HepG2 (cell line): ENCODE measurements around the gene PDIA5. TPM values are rescaled to one million over a fixed set of nuclear protein-coding genes. Genes with fewer than 3 reads are reported as not detected.

Experiments
- ATAC-seq: fragments of 200-7000 bp; cut with Tn5 transposase; 3 replicates; pipeline ENCODE4 v1.9.1; 2020; ENCODE audit warnings: mild to moderate bottlenecking, moderate library complexity
- BruUV-seq: library from RNA; stranded (reverse); fragments of 400-500 nt; replicated peaks from 2 replicates; lab custom pipeline; 2021; lab: Mats Ljungman, UMichigan
- CTCF ChIA-PET: fragments of 300-600 bp; formaldehyde crosslinking; extraction: SDS; loops from one replicate; lab custom pipeline; 2021; ENCODE audit warnings: low total read pairs, inconsistent platforms, low intra/inter-chr PET ratio; lab: Yijun Ruan, JAX
- POLR2A ChIA-PET: fragments of 350-600 bp; sonication (Branson Sonifier 250); formaldehyde crosslinking; loops from one replicate; lab custom pipeline; 2020; ENCODE audit warnings: antibody characterized with exemption, inconsistent platforms; lab: Yijun Ruan, JAX
- DNase-seq: peaks from one replicate; pipeline ENCODE4 v3.0.0-alpha.2; 2015; ENCODE audit warnings: low spot score
- FAIRE-seq: peaks from 3 replicates; lab custom pipeline; 2011; peaks lifted over from hg19 to GRCh38; lab: Jason Lieb, UNC
- H2AFZ ChIP-seq: one replicate; pipeline ENCODE4 v1.6.1; 2011; ENCODE audit warnings: low read length, inconsistent platforms
- H3K27ac ChIP-seq: fragments of 300-600 bp; 3 replicates; pipeline ENCODE4 v1.8.0; 2011; ENCODE audit warnings: mixed run types, mild to moderate bottlenecking, mixed read lengths, low read length, inconsistent platforms; ENCODE audit not compliant: insufficient read depth; ENCODE audit errors: extremely low read length
- H3K27me3 ChIP-seq, 2 experiments: fragments of 200-600 bp in 1 of 2; 2 replicates in 1 of 2; 3 replicates in 1 of 2; pipeline versions ENCODE4 v1.6.0 to v1.8.0; 2011; ENCODE audit warnings: low read length in 2 of 2, mild to moderate bottlenecking in 2 of 2, moderate library complexity in 2 of 2, inconsistent platforms in 1 of 2; ENCODE audit not compliant: insufficient read depth in 2 of 2, control insufficient read depth in 1 of 2
- H3K36me3 ChIP-seq, 2 experiments: fragments of 200-600 bp in 1 of 2; replicated peaks in 1 of 2; 2 replicates in 1 of 2; 3 replicates in 1 of 2; pipeline versions ENCODE4 v1.5.1 to v1.8.0; 2011; ENCODE audit warnings: low read length in 2 of 2, inconsistent platforms in 1 of 2; ENCODE audit not compliant: insufficient read depth in 2 of 2, control insufficient read depth in 1 of 2
- H3K4me1 ChIP-seq: 2 replicates; pipeline ENCODE4 v1.5.1; 2012; ENCODE audit warnings: low read length, inconsistent platforms; ENCODE audit not compliant: insufficient read depth
- H3K4me2 ChIP-seq: 2 replicates; pipeline ENCODE4 v1.6.0; 2011; ENCODE audit warnings: low read depth, low read length, inconsistent platforms
- H3K4me3 ChIP-seq, 3 experiments: fragments of 200-600 bp in 1 of 3; sonication (generic), shearing (Covaris generic) in 1 of 3; replicated peaks in 1 of 3; 2 replicates each; pipeline ENCODE4 v1.5.1; 2011 to 2016; ENCODE audit warnings: low read length in 3 of 3, inconsistent platforms in 2 of 3, low read depth in 2 of 3, mild to moderate bottlenecking in 2 of 3, control low read depth in 1 of 3, mixed read lengths in 1 of 3; ENCODE audit not compliant: insufficient read depth in 1 of 3
- H3K79me2 ChIP-seq: one replicate; pipeline ENCODE4 v1.6.1; 2011; ENCODE audit warnings: low read length, inconsistent platforms; ENCODE audit not compliant: insufficient read depth
- H3K9ac ChIP-seq: 2 replicates; pipeline ENCODE4 v1.6.0; 2011; ENCODE audit warnings: mild to moderate bottlenecking, low read depth, low read length, inconsistent platforms; ENCODE audit not compliant: insufficient read depth
- H3K9me3 ChIP-seq: 2 replicates; pipeline ENCODE4 v1.5.1; 2012; ENCODE audit warnings: mild to moderate bottlenecking, low read length
- H4K20me1 ChIP-seq: 2 replicates; pipeline ENCODE4 v1.6.0; 2011; ENCODE audit warnings: inconsistent platforms, mild to moderate bottlenecking, low read length, moderate library complexity; ENCODE audit not compliant: insufficient read depth
- AKNA ChIP-seq: sonication (generic); formaldehyde crosslinking; IDR thresholded peaks from 2 replicates; pipeline ENCODE4 v1.4.0; 2020; ENCODE audit warnings: missing genetic modification reagents, borderline replicate concordance
- FLYWCH1 ChIP-seq: sonication (generic); formaldehyde crosslinking; IDR thresholded peaks from 2 replicates; pipeline ENCODE4 v1.8.1; 2023; ENCODE audit warnings: mild to moderate bottlenecking, missing genetic modification reagents
- GPN1 ChIP-seq: sonication (generic); formaldehyde crosslinking; IDR thresholded peaks from 2 replicates; pipeline ENCODE4 v1.5.1; 2020; ENCODE audit warnings: missing genetic modification reagents, borderline replicate concordance
- SMYD3 ChIP-seq: sonication (generic); formaldehyde crosslinking; IDR thresholded peaks from 2 replicates; pipeline ENCODE4 v1.8.1; 2023; ENCODE audit warnings: mild to moderate bottlenecking, missing genetic modification reagents
- ZNF44 ChIP-seq: sonication (generic); formaldehyde crosslinking; IDR thresholded peaks from 2 replicates; pipeline ENCODE4 v1.5.1; 2020; ENCODE audit warnings: mild to moderate bottlenecking, missing genetic modification reagents
- ZNF543 ChIP-seq: sonication (generic); formaldehyde crosslinking; IDR thresholded peaks from 2 replicates; pipeline ENCODE4 v1.4.0; 2020; ENCODE audit warnings: mild to moderate bottlenecking, missing genetic modification reagents
- WGBS: methylation state at CpG from one replicate; pipeline ENCODE4 v1.1.6; 2017; ENCODE audit warnings: low lambda C conversion rate; 5-methylcytosine and 5-hydroxymethylcytosine counted together
- in situ Hi-C: cut with HindIII; loops from 2 replicates; pipeline ENCODE4 v1.10.0; 2017; ENCODE audit warnings: low pct_unique_long_range_greater_than_20kb; ENCODE audit not compliant: extremely low pct_ligation_motif_present
- intact Hi-C: fragments of 100-400 bp; cut with micrococcal nuclease; formaldehyde crosslinking; loops from one replicate; pipeline ENCODE4 v1.10.0; 2022; ENCODE audit not compliant: unreplicated experiment
- polyA plus RNA-seq, 8 experiments: library from polyadenylated mRNA; depleted of rRNA in 3 of 8; stranded (reverse) in 7 of 8; unstranded in 1 of 8; fragments of >200 nt; fragmentation: Illumina TruSeq in 4 of 8; extraction: Trizol in 4 of 8; gene quantifications; 2 replicates each; pipeline versions ENCODE4 v1.2.1 to v1.2.3, GENCODE V29; 2011 to 2016; ENCODE audit warnings: low read depth in 4 of 8, missing spikeins in 1 of 8, mixed read lengths in 1 of 8; ENCODE audit not compliant: insufficient read depth in 1 of 8
- total RNA-seq, 5 experiments: library from RNA; depleted of rRNA; stranded (reverse); fragments of >200 nt; fragmentation: Illumina TruSeq; extraction: Trizol; gene quantifications; 2 replicates each; pipeline ENCODE4 v1.2.3, GENCODE V29; 2016; ENCODE audit warnings: low read depth in 1 of 5
- TF ChIP-seq, protein P1 (sequence below): IDR thresholded peaks from 2 replicates; pipeline ENCODE4 v1.6.1; 2016; ENCODE audit warnings: low read depth, missing genetic modification reagents, missing compliant biosample characterization

PDIA5 gene
- total and polyA plus RNA-seq, 2 of the 13 experiments (the other 11 are each of a cell fraction or from before 2014, with no cell fraction given): 51.3 to 74.3 TPM

- DNase-seq: no peak
- Histone ChIP-seq H3K36me3 (peaks cover 26 to 82% of the 10 kb centered on the region in 2 experiments), H3K79me2 (no peaks in the 10 kb centered on the region), H3K4me1 (no peaks in the 10 kb centered on the region), H3K27me3 (no peaks in the 10 kb centered on the region), H4K20me1 (peaks cover 2% of the 10 kb centered on the region; the same call in 1 of the 2 replicates), H3K9ac (no peak overlapping the region), H2AFZ (no peak overlapping the region), H3K27ac (no peak overlapping the region), H3K4me3 (no peak overlapping the region), H3K4me2 (no peak overlapping the region), H3K9me3 (no peaks in the 10 kb centered on the region)
- TF ChIP-seq GPN1: no peak
- TF ChIP-seq, protein P1, sequence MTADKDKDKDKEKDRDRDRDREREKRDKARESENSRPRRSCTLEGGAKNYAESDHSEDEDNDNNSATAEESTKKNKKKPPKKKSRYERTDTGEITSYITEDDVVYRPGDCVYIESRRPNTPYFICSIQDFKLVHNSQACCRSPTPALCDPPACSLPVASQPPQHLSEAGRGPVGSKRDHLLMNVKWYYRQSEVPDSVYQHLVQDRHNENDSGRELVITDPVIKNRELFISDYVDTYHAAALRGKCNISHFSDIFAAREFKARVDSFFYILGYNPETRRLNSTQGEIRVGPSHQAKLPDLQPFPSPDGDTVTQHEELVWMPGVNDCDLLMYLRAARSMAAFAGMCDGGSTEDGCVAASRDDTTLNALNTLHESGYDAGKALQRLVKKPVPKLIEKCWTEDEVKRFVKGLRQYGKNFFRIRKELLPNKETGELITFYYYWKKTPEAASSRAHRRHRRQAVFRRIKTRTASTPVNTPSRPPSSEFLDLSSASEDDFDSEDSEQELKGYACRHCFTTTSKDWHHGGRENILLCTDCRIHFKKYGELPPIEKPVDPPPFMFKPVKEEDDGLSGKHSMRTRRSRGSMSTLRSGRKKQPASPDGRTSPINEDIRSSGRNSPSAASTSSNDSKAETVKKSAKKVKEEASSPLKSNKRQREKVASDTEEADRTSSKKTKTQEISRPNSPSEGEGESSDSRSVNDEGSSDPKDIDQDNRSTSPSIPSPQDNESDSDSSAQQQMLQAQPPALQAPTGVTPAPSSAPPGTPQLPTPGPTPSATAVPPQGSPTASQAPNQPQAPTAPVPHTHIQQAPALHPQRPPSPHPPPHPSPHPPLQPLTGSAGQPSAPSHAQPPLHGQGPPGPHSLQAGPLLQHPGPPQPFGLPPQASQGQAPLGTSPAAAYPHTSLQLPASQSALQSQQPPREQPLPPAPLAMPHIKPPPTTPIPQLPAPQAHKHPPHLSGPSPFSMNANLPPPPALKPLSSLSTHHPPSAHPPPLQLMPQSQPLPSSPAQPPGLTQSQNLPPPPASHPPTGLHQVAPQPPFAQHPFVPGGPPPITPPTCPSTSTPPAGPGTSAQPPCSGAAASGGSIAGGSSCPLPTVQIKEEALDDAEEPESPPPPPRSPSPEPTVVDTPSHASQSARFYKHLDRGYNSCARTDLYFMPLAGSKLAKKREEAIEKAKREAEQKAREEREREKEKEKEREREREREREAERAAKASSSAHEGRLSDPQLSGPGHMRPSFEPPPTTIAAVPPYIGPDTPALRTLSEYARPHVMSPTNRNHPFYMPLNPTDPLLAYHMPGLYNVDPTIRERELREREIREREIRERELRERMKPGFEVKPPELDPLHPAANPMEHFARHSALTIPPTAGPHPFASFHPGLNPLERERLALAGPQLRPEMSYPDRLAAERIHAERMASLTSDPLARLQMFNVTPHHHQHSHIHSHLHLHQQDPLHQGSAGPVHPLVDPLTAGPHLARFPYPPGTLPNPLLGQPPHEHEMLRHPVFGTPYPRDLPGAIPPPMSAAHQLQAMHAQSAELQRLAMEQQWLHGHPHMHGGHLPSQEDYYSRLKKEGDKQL: no peak
- no peak for TF ChIP-seq ZNF543
- TF ChIP-seq AKNA (CRISPR knock-in tag): no peak
- no peak for TF ChIP-seq SMYD3 (CRISPR knock-in tag)
- no peak for TF ChIP-seq ZNF44
- TF ChIP-seq FLYWCH1 (CRISPR knock-in tag): no peak
- in situ Hi-C loops: no loop called here
- BruUV-seq: no TSS peak
- no peak for ATAC-seq
- ChIA-PET POLR2A (no interaction called here), CTCF (no interaction called here)
- intact Hi-C loops: no loop called here
- no peak for FAIRE-seq
- WGBS: 99% methylated on average over 10 of the region's 10 CpGs
Observed at GRCh38 chr3:123116116-123116515, 49.3 kb downstream of the PDIA5 start.
